OCI-LY1 (cell line): ENCODE results near the gene MT1A.

Source experiments
- CTCF ChIP-seq: fragments of 200-600 bp; sonication (generic), shearing (Covaris generic); IDR thresholded peaks from 2 replicates; pipeline ENCODE4 v1.5.1; 2017; ENCODE audit warnings: mild to moderate bottlenecking, antibody characterized with exemption, low read length, moderate library complexity, mixed read lengths
- EZH2 ChIP-seq: fragments of 200-600 bp; sonication (generic), shearing (Covaris generic); IDR thresholded peaks from 2 replicates; pipeline ENCODE4 v1.8.0; 2017; ENCODE audit warnings: borderline replicate concordance, mixed run types, mild to moderate bottlenecking, antibody characterized with exemption, low read length, moderate library complexity, mixed read lengths

DNA sequence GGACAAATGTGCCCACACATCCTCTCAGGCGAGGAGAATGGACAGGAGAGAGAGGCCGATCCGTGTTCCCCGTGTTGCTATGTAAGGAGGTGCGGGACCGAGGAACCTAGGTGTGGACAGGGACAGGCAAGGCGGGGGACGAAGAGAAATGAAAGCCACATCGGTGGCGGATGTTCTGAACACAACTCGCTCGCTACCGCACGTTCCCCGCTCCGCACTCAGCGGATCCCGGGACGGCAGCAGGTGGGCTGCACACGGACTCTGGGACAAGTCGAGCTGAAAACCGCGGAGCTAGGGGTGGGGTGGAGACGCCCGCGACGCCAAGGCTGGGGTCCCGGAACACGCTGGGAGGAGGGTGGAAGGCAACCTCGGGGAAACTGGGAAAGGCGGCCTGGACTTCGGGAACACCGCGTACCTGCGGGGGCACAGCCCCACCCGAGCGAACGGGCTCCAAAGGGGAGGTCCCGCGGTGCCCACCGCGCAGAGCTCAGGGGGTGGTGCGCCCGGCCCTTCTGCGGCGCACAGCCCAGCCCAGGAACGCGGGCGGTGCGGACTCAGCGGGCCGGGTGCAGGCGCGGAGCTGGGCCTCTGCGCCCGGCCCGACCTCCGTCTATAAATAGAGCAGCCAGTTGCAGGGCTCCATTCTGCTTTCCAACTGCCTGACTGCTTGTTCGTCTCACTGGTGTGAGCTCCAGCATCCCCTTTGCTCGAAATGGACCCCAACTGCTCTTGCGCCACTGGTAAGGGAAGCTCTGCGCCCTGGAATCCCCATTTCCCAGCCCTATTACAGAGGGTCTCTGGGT, 13.1 kb upstream of the MT1A start, which contains the start of gene MT1E:
- no peak for TF ChIP-seq CTCF
- TF ChIP-seq EZH2: no peak
